ENCODE measurements around the gene CTRB1. TPM values are rescaled to one million over a fixed set of nuclear protein-coding genes. Genes with fewer than 3 reads are reported as not detected.
A peak's percentile ranks its signal among the peaks of the same experiment; 100 is the strongest.

The CTRB1 gene
- total and polyA plus RNA-seq, 2 of the 13 experiments (the other 11 are each of a cell fraction or from before 2014, with no cell fraction given) = not detected

DNA sequence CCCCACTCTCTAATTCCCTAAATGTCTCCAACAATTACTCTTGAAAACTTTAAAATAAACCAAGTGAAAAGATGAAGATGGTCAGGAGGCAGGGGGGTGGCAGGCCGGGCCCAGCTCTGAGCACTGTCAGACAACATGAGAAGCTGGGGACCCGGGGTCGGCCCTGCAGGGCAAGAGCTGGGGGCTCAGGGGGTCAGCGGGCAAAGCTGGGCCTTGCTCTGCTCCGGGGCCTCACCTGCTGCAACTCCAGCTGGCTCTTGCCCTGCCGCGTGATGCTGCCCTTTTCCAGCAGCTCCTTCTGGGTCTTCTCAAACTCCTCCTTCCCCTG is 14.8 kb downstream of the CTRB1 start:
- no peaks in the 10 kb centered on the region for H3K27me3 ChIP-seq (ENCODE audit: control insufficient read depth in 1 of 2, insufficient read depth in 2 of 2, low read length in 2 of 2)
- ChIA-PET CTCF (ENCODE audit: low intra/inter-chr PET ratio, low total read pairs) (interaction anchor here (1.3 to 4.4 kb wide), 2 partner anchors 152 to 169 kb away, joined by 4 to 45 read pairs; no protein-coding TSS in a partner anchor), POLR2A (interaction anchor here (1.0 to 4.2 kb wide), 8 partner anchors 12 to 200 kb away, joined by 3 to 27 read pairs (median 7); partner anchors contain the start of genes BCAR1 and CFDP1)
- no peaks in the 10 kb centered on the region for H3K9me3 ChIP-seq (ENCODE audit: low read length)
- BruUV-seq (replicated peaks) = no TSS peak
- in situ Hi-C loops (cut with HindIII; ENCODE audit: extremely low pct_ligation_motif_present, low pct_unique_long_range_greater_than_20kb) = no loop called here
- ATAC-seq (no peak), DNase-seq (ENCODE audit: low spot score) (no peak), FAIRE-seq (no peak)
- H3K4me2 ChIP-seq (ENCODE audit: low read depth, low read length) = no peak overlapping the region
- peaks cover 25% of the 10 kb centered on the region for H3K4me1 ChIP-seq (ENCODE audit: insufficient read depth, low read length)
- no peak overlapping the region for H3K4me3 ChIP-seq (replicated peaks in 1 of 3; ENCODE audit: insufficient read depth in 1 of 3, low read depth in 2 of 3, low read length in 3 of 3)
- no peak overlapping the region for H3K27ac ChIP-seq (ENCODE audit: extremely low read length, insufficient read depth, low read length)
- peaks cover 8% of the 10 kb centered on the region for H4K20me1 ChIP-seq (ENCODE audit: insufficient read depth, low read length)
- H2AFZ ChIP-seq (ENCODE audit: low read length) = no peak overlapping the region
- intact Hi-C loops (cut with micrococcal nuclease; ENCODE audit: unreplicated experiment) = loop anchor here (1.0 to 5.0 kb wide), 2 partner anchors 33 to 36 kb away; no protein-coding TSS in a partner anchor
- peaks cover 47 to 63% of the 10 kb centered on the region in 2 experiments for H3K36me3 ChIP-seq (replicated peaks in 1 of 2; ENCODE audit: control insufficient read depth in 1 of 2, insufficient read depth in 2 of 2, low read length in 2 of 2)
- H3K79me2 ChIP-seq (ENCODE audit: insufficient read depth, low read length) = peaks cover 12% of the 10 kb centered on the region
- 93% methylated on average over 7 of the region's 7 CpGs for WGBS (ENCODE audit: low lambda C conversion rate)
- no peak overlapping the region for H3K9ac ChIP-seq (ENCODE audit: insufficient read depth, low read depth, low read length)
- TF ChIP-seq RBAK (CRISPR knock-in tag; IDR thresholded peaks at IDR 0.05) (peak; percentile 10; the same call in 1 of the 2 replicates), HNRNPLL (IDR thresholded peaks at IDR 0.05; ENCODE audit: low read depth, low read length, poor library complexity, severe bottlenecking) (no peak), ZFP36L1 (CRISPR knock-in tag; IDR thresholded peaks at IDR 0.05) (no peak), ZNF720 (CRISPR knock-in tag; IDR thresholded peaks at IDR 0.05) (no peak), HDAC1 (CRISPR knock-in tag; IDR thresholded peaks at IDR 0.05) (no peak), REXO4 (CRISPR knock-in tag; IDR thresholded peaks at IDR 0.05; ENCODE audit: borderline replicate concordance) (no peak), ETV6 (CRISPR knock-in tag; conservative IDR thresholded peaks at IDR 0.05) (0 out of 2 replicates have a peak, but pooled peaks have one; percentile 39), ZMYM4 (CRISPR knock-in tag; IDR thresholded peaks at IDR 0.05) (no peak), HNF4A (CRISPR knock-in tag; IDR thresholded peaks at IDR 0.05) (no peak), ZNF589 (CRISPR knock-in tag; conservative IDR thresholded peaks at IDR 0.05) (no peak), ZNF567 (CRISPR knock-in tag; IDR thresholded peaks at IDR 0.05; ENCODE audit: borderline replicate concordance) (no peak), MED8 (CRISPR knock-in tag; IDR thresholded peaks at IDR 0.05; ENCODE audit: insufficient replicate concordance) (peak; percentile 22)
- TF ChIP-seq, protein P1, sequence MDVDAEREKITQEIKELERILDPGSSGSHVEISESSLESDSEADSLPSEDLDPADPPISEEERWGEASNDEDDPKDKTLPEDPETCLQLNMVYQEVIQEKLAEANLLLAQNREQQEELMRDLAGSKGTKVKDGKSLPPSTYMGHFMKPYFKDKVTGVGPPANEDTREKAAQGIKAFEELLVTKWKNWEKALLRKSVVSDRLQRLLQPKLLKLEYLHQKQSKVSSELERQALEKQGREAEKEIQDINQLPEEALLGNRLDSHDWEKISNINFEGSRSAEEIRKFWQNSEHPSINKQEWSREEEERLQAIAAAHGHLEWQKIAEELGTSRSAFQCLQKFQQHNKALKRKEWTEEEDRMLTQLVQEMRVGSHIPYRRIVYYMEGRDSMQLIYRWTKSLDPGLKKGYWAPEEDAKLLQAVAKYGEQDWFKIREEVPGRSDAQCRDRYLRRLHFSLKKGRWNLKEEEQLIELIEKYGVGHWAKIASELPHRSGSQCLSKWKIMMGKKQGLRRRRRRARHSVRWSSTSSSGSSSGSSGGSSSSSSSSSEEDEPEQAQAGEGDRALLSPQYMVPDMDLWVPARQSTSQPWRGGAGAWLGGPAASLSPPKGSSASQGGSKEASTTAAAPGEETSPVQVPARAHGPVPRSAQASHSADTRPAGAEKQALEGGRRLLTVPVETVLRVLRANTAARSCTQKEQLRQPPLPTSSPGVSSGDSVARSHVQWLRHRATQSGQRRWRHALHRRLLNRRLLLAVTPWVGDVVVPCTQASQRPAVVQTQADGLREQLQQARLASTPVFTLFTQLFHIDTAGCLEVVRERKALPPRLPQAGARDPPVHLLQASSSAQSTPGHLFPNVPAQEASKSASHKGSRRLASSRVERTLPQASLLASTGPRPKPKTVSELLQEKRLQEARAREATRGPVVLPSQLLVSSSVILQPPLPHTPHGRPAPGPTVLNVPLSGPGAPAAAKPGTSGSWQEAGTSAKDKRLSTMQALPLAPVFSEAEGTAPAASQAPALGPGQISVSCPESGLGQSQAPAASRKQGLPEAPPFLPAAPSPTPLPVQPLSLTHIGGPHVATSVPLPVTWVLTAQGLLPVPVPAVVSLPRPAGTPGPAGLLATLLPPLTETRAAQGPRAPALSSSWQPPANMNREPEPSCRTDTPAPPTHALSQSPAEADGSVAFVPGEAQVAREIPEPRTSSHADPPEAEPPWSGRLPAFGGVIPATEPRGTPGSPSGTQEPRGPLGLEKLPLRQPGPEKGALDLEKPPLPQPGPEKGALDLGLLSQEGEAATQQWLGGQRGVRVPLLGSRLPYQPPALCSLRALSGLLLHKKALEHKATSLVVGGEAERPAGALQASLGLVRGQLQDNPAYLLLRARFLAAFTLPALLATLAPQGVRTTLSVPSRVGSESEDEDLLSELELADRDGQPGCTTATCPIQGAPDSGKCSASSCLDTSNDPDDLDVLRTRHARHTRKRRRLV (CRISPR knock-in tag; IDR thresholded peaks at IDR 0.05) = no peak
- TF ChIP-seq, protein P2, sequence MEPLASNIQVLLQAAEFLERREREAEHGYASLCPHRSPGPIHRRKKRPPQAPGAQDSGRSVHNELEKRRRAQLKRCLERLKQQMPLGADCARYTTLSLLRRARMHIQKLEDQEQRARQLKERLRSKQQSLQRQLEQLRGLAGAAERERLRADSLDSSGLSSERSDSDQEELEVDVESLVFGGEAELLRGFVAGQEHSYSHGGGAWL (CRISPR knock-in tag; IDR thresholded peaks at IDR 0.05) = peak; percentile 45
- TF ChIP-seq, protein P3, sequence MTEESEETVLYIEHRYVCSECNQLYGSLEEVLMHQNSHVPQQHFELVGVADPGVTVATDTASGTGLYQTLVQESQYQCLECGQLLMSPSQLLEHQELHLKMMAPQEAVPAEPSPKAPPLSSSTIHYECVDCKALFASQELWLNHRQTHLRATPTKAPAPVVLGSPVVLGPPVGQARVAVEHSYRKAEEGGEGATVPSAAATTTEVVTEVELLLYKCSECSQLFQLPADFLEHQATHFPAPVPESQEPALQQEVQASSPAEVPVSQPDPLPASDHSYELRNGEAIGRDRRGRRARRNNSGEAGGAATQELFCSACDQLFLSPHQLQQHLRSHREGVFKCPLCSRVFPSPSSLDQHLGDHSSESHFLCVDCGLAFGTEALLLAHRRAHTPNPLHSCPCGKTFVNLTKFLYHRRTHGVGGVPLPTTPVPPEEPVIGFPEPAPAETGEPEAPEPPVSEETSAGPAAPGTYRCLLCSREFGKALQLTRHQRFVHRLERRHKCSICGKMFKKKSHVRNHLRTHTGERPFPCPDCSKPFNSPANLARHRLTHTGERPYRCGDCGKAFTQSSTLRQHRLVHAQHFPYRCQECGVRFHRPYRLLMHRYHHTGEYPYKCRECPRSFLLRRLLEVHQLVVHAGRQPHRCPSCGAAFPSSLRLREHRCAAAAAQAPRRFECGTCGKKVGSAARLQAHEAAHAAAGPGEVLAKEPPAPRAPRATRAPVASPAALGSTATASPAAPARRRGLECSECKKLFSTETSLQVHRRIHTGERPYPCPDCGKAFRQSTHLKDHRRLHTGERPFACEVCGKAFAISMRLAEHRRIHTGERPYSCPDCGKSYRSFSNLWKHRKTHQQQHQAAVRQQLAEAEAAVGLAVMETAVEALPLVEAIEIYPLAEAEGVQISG (CRISPR knock-in tag; IDR thresholded peaks at IDR 0.05) = no peak
- TF ChIP-seq, protein P4, sequence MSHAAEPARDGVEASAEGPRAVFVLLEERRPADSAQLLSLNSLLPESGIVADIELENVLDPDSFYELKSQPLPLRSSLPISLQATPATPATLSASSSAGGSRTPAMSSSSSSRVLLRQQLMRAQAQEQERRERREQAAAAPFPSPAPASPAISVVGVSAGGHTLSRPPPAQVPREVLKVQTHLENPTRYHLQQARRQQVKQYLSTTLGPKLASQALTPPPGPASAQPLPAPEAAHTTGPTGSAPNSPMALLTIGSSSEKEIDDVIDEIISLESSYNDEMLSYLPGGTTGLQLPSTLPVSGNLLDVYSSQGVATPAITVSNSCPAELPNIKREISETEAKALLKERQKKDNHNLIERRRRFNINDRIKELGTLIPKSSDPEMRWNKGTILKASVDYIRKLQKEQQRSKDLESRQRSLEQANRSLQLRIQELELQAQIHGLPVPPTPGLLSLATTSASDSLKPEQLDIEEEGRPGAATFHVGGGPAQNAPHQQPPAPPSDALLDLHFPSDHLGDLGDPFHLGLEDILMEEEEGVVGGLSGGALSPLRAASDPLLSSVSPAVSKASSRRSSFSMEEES (CRISPR knock-in tag; IDR thresholded peaks at IDR 0.05) = no peak
